Astrocyte of the spinal cord (primary cell): ENCODE measurements around the gene ERO1B.

Source experiments
- DNase-seq: peaks from one replicate; pipeline ENCODE4 v3.0.0; 2011; ENCODE audit warnings: low read depth, low spot score
- H3K4me3 ChIP-seq: 2 replicates; pipeline ENCODE4 v1.5.1; 2011; ENCODE audit warnings: low read depth, mild to moderate bottlenecking, low read length, moderate library complexity
- CTCF ChIP-seq: IDR thresholded peaks from 2 replicates; pipeline ENCODE4 v1.5.1; 2012; ENCODE audit warnings: low read depth, mild to moderate bottlenecking, low read length, inconsistent platforms
- in situ Hi-C: cut with HindIII; loops from 2 replicates; pipeline ENCODE4 v1.10.0; 2017; ENCODE audit warnings: low sequenced_read_pairs

The ERO1B gene

GRCh38 chr1:236280438-236281197 is 1.1 kb downstream of the ERO1B start:
- in situ Hi-C loops: no loop called here
- no peak for TF ChIP-seq CTCF
- DNase-seq: no peak
- peak overlapping the region; percentile 65 for H3K4me3 ChIP-seq

GRCh38 chr1:236275586-236275985 is 6.2 kb downstream of the ERO1B start:
- no peak for TF ChIP-seq CTCF
- DNase-seq: no peak
- H3K4me3 ChIP-seq: no peak overlapping the region
- in situ Hi-C loops: no loop called here

GRCh38 chr1:236275061-236275460 is 6.7 kb downstream of the ERO1B start:
- DNase-seq: no peak
- in situ Hi-C loops: no loop called here
- no peak overlapping the region for H3K4me3 ChIP-seq
- TF ChIP-seq CTCF: no peak

- TF ChIP-seq CTCF: no peak
- no peak for DNase-seq
- no peak overlapping the region for H3K4me3 ChIP-seq
- in situ Hi-C loops: no loop called here
These were observed 8.4 kb downstream of the ERO1B start for GRCh38 chr1:236273358-236273757.

- H3K4me3 ChIP-seq: no peak overlapping the region
- DNase-seq: no peak
- in situ Hi-C loops: no loop called here
- no peak for TF ChIP-seq CTCF
These were observed 12.3 kb downstream of the ERO1B start for GRCh38 chr1:236269439-236269838.

- no peak overlapping the region for H3K4me3 ChIP-seq
- no peak for TF ChIP-seq CTCF
- in situ Hi-C loops: no loop called here
- DNase-seq: no peak
These were observed 19.9 kb downstream of the ERO1B start for GRCh38 chr1:236261898-236262297.
